Hepatic stellate cell (primary cell): ENCODE data around the gene PGLYRP3.

Source experiments
- DNase-seq: peaks from one replicate; pipeline ENCODE4 v3.0.0; 2011; ENCODE audit warnings: low spot score

PGLYRP3 gene

GRCh38 chr1:153312570-153313186 is at the start of gene PGLYRP3:
TSS of gene PGLYRP3 (minus strand) at chr1:153312952. CDS start at chr1:153310665, 2,287 bp downstream.
- no peak for DNase-seq

GRCh38 chr1:153362187-153362775 is 49.5 kb upstream of the PGLYRP3 start:
- DNase-seq = no peak

GRCh38 chr1:153361480-153362109 is 48.8 kb upstream of the PGLYRP3 start:
- DNase-seq = no peak

GRCh38 chr1:153360592-153361479 is 48.1 kb upstream of the PGLYRP3 start:
- DNase-seq = no peak

- DNase-seq = no peak
Observed at GRCh38 chr1:153360190-153360589, 47.4 kb upstream of the PGLYRP3 start.

GRCh38 chr1:153359241-153359640 is 46.5 kb upstream of the PGLYRP3 start:
- no peak for DNase-seq

GRCh38 chr1:153358691-153358975 is 45.9 kb upstream of the PGLYRP3 start:
- no peak for DNase-seq

- no peak for DNase-seq
Observed at GRCh38 chr1:153357853-153358690, 45.3 kb upstream of the PGLYRP3 start, which contains the start of gene S100A9. TSS of gene S100A9 (plus strand) at chr1:153357854. CDS start at chr1:153358284, 430 bp downstream.

GRCh38 chr1:153357076-153357852 is 44.5 kb upstream of the PGLYRP3 start:
- no peak for DNase-seq

- DNase-seq = no peak
Observed at GRCh38 chr1:153356392-153357075, 43.8 kb upstream of the PGLYRP3 start.

- peak; percentile 40 for DNase-seq
Observed at GRCh38 chr1:153355445-153356071, 42.8 kb upstream of the PGLYRP3 start.

GRCh38 chr1:153354515-153355193 is 41.9 kb upstream of the PGLYRP3 start:
- DNase-seq = no peak

- peak; percentile 32 for DNase-seq
Observed at GRCh38 chr1:153353226-153353947, 40.6 kb upstream of the PGLYRP3 start.

- DNase-seq = peak; percentile 79
Observed at GRCh38 chr1:153352523-153352922, 39.8 kb upstream of the PGLYRP3 start.

- DNase-seq = no peak
Observed at GRCh38 chr1:153350321-153350957, 37.7 kb upstream of the PGLYRP3 start.

GRCh38 chr1:153349363-153350320 is 36.9 kb upstream of the PGLYRP3 start:
- DNase-seq = no peak
